NCI-H2196 treated with DMSO at 0.1 percent for 48 hours (cell line): ENCODE results near the gene FBXL20.
"Not testable (repeated sequence)": the region's sequence is repeated elsewhere in the genome, so short reads cannot be mapped to it uniquely, and the experiment has no call there.

Experiments used
- DNase-seq: peaks from one replicate; lab custom pipeline; 2025; ENCODE audit not compliant: unreplicated experiment; lab: John Stamatoyannopoulos, UW

FBXL20 gene

GRCh38 chr17:39334008-39334744, 67.2 kb downstream of the FBXL20 start:
- not testable (repeated sequence) for DNase-seq

GRCh38 chr17:39332092-39332491, 69.3 kb downstream of the FBXL20 start:
- no peak for DNase-seq

- no peak for DNase-seq
Measured at GRCh38 chr17:39328815-39329214, 72.6 kb downstream of the FBXL20 start.

- no peak for DNase-seq
Measured at GRCh38 chr17:39327109-39327508, 74.3 kb downstream of the FBXL20 start.

GRCh38 chr17:39325528-39326240, 75.7 kb downstream of the FBXL20 start:
- no peak for DNase-seq

GRCh38 chr17:39318636-39319035, 82.8 kb downstream of the FBXL20 start:
- DNase-seq, result no peak

- no peak for DNase-seq
Measured at GRCh38 chr17:39306509-39307212, 94.8 kb downstream of the FBXL20 start.

- DNase-seq, result no peak
Measured at GRCh38 chr17:39305978-39306377, 95.4 kb downstream of the FBXL20 start.

GRCh38 chr17:39304188-39304587, 97.2 kb downstream of the FBXL20 start:
- DNase-seq, result no peak

- no peak for DNase-seq
Measured at GRCh38 chr17:39294060-39294459, 107.4 kb downstream of the FBXL20 start.

GRCh38 chr17:39292546-39292945, 108.9 kb downstream of the FBXL20 start:
- not testable (repeated sequence) for DNase-seq

- DNase-seq, result not testable (repeated sequence)
Measured at GRCh38 chr17:39286513-39286912, 114.9 kb downstream of the FBXL20 start.

GRCh38 chr17:39284685-39285084, 116.7 kb downstream of the FBXL20 start:
- no peak for DNase-seq

GRCh38 chr17:39283896-39284295, 117.5 kb downstream of the FBXL20 start:
- no peak for DNase-seq

GRCh38 chr17:39283098-39283497, 118.3 kb downstream of the FBXL20 start:
- DNase-seq, result no peak

GRCh38 chr17:39281806-39282205, 119.6 kb downstream of the FBXL20 start:
- no peak for DNase-seq

- DNase-seq, result not testable (repeated sequence)
Measured at GRCh38 chr17:39278246-39278645, 123.2 kb downstream of the FBXL20 start.

- no peak for DNase-seq
Measured at GRCh38 chr17:39277110-39277509, 124.3 kb downstream of the FBXL20 start.

GRCh38 chr17:39276113-39276512, 125.3 kb downstream of the FBXL20 start:
- no peak for DNase-seq

- DNase-seq, result no peak
Measured at GRCh38 chr17:39271546-39271945, 129.9 kb downstream of the FBXL20 start.

GRCh38 chr17:39270923-39271322, 130.5 kb downstream of the FBXL20 start:
- no peak for DNase-seq

GRCh38 chr17:39264119-39264518, 137.3 kb downstream of the FBXL20 start:
- DNase-seq, result no peak
